PFSK-1 (cell line): Measurements from ENCODE around the gene ASB12.

Experiments used
- FOXP2 ChIP-seq: optimal IDR thresholded peaks from 2 replicates; pipeline ENCODE3; 2011; ENCODE audit warnings: borderline replicate concordance, control low read depth, inconsistent platforms; ENCODE audit not compliant: insufficient read depth; ENCODE audit errors: extremely low read length, extremely low read depth
- POLR2AphosphoS5 ChIP-seq: IDR thresholded peaks from 2 replicates; pipeline ENCODE4 v1.6.1; 2012; ENCODE audit warnings: low read depth, mild to moderate bottlenecking, control low read depth, low read length, moderate library complexity
- SIN3A ChIP-seq: IDR thresholded peaks from 2 replicates; pipeline ENCODE4 v1.6.1; 2012; ENCODE audit warnings: mild to moderate bottlenecking, low read length, moderate library complexity, borderline replicate concordance; ENCODE audit not compliant: insufficient read depth
- TAF1 ChIP-seq: IDR thresholded peaks from 2 replicates; pipeline ENCODE4 v1.6.1; 2012; ENCODE audit warnings: low read length, control low read depth, borderline replicate concordance; ENCODE audit not compliant: insufficient read depth
- TF ChIP-seq, protein P1 (sequence below), 2 experiments: IDR thresholded peaks; 2 replicates each; pipeline versions ENCODE4 v1.6.1 to v1.8.0; 2011 to 2012; ENCODE audit warnings: low read depth in 2 of 2, low read length in 2 of 2, control low read depth in 1 of 2, inconsistent platforms in 1 of 2, mild to moderate bottlenecking in 1 of 2, moderate library complexity in 1 of 2; ENCODE audit not compliant: insufficient read depth in 1 of 2

Gene ASB12

DNA sequence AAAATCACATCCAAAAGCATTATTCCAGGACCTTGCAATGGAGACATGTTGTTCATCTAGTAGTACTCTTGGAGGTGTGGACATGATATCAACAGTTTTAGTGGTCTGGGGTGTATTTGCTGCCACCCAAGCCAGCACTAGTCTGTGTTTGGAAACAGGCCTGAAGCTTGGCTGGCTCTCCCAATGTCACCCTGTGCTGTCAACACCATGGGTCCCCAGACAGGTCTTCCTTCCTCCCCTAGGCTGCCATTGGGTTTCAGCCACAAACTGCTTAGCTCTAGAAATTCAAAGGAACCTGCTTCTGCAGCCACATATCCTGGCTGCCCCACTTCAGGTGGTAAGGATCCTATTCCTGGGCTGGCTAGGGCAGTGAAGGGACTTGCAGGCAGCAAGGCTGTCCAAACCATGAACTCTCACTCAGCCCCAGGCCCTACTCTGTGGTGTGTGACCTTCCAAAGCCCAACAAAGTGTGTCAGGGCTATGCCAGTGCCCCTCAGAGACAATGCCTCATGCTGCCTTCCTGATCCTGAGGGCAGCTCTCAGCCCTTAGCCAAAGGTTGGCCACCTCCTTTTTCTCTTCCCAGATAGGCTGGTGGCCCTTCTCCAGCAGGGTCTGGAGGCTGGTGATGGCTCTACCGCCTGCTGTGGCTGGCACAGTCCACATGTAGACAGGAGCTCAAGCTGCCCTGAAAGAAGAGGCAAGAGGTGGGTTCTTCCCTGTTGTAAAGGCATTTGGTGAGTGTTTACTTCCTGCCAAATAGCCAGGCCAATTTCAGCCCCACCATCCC, 43.2 kb downstream of the ASB12 start:
- TF ChIP-seq SIN3A = no peak
- no peak for TF ChIP-seq POLR2AphosphoS5
- TF ChIP-seq FOXP2 = no peak
- TF ChIP-seq TAF1 = no peak
- TF ChIP-seq, protein P1, sequence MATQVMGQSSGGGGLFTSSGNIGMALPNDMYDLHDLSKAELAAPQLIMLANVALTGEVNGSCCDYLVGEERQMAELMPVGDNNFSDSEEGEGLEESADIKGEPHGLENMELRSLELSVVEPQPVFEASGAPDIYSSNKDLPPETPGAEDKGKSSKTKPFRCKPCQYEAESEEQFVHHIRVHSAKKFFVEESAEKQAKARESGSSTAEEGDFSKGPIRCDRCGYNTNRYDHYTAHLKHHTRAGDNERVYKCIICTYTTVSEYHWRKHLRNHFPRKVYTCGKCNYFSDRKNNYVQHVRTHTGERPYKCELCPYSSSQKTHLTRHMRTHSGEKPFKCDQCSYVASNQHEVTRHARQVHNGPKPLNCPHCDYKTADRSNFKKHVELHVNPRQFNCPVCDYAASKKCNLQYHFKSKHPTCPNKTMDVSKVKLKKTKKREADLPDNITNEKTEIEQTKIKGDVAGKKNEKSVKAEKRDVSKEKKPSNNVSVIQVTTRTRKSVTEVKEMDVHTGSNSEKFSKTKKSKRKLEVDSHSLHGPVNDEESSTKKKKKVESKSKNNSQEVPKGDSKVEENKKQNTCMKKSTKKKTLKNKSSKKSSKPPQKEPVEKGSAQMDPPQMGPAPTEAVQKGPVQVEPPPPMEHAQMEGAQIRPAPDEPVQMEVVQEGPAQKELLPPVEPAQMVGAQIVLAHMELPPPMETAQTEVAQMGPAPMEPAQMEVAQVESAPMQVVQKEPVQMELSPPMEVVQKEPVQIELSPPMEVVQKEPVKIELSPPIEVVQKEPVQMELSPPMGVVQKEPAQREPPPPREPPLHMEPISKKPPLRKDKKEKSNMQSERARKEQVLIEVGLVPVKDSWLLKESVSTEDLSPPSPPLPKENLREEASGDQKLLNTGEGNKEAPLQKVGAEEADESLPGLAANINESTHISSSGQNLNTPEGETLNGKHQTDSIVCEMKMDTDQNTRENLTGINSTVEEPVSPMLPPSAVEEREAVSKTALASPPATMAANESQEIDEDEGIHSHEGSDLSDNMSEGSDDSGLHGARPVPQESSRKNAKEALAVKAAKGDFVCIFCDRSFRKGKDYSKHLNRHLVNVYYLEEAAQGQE (IDR thresholded peaks at IDR 0.05; ENCODE audit: insufficient read depth in 1 of 2, low read depth in 2 of 2, low read length in 2 of 2) = no peak

DNA sequence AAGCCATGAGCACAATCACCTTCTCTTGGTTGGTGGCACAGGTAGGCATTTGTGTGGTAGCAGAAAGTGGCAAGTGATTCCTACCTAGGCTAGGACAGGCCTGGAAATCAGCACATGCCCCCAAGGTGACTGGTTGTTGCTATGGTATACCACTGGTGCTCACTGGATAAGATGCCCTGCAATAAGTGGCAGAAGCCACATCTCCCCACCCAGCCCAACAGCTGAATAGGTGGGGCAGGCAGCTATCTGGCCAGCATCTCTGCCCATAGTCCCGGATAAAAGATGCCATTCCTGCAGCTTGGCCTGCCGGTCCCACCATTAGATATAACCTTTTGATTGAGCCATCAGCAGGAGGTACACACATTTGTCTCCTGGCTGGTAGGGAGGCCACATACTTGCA, 46.0 kb downstream of the ASB12 start:
- TF ChIP-seq SIN3A (no peak), TAF1 (no peak), FOXP2 (no peak), POLR2AphosphoS5 (no peak)
- TF ChIP-seq, protein P1 (IDR thresholded peaks at IDR 0.05; ENCODE audit: insufficient read depth in 1 of 2, low read depth in 2 of 2, low read length in 2 of 2) = no peak

DNA sequence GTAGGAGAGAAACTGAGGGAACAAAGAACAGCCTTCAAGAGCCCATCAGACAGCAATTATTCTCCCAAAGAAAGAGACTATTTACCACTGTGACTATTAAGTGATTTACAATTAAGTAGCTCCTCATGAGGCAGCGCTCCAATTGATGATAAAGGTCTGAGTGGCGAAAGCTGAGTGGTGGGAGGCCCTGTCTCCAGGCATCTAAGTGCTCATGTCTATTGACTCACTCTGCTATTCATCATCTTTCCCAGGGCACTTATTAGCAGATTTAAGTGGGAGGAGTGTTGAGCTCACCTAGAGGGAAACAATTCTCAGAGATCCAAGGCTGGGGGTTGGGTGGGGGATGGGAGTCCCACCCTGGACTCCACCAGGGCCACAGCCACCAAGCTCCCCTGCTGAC, 48.2 kb downstream of the ASB12 start:
- TF ChIP-seq, protein P1 (IDR thresholded peaks at IDR 0.05; ENCODE audit: insufficient read depth in 1 of 2, low read depth in 2 of 2, low read length in 2 of 2) = no peak
- TF ChIP-seq FOXP2 (no peak), SIN3A (no peak), POLR2AphosphoS5 (no peak), TAF1 (no peak)

DNA sequence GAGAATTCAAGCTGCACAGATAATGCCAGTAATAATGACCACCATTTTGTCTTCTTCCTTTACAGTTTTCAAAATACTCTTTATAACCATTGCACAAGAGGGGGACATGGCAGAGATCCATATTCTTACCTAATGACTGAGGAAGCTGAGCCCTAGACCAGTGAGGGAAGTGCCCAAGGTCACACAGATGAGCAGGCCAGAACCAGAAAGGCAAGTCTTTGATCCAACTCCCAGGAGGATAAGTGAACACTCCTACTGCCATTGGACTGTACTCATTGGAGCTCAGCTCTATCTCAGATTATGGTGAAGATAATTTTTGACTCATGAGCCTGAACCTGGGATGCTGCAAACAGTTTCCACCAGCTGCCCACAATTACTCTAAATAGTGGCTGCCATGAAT, 53.5 kb downstream of the ASB12 start:
- TF ChIP-seq, protein P1 (IDR thresholded peaks at IDR 0.05; ENCODE audit: insufficient read depth in 1 of 2, low read depth in 2 of 2, low read length in 2 of 2) = no peak
- TF ChIP-seq POLR2AphosphoS5 = no peak
- no peak for TF ChIP-seq SIN3A
- no peak for TF ChIP-seq TAF1
- TF ChIP-seq FOXP2 = no peak
